Measurements from ENCODE around the gene FABP7.

FABP7 gene

DNA sequence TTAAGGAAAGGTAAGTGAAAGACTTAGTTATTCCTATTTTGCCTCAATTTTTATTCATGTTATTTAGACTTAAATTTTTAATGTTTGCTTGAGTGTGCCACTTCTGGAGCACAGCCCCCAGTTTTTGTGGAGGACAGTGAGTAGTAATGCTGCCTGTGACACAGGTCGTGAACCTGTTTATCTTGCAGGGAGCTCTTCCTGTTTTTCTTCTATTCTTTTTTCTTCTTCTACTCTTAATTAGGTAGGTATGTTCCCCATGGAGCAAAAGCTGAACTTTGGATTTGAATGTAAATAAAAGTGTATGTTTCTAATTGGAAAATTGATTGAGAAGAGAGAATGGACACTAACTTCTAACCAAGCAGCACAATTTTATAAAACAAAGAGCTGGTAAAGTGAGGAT, 21.9 kb downstream of the FABP7 start:
- Histone ChIP-seq H3K18ac (ENCODE audit: low read depth in 1 of 2, low read length in 2 of 2) (no peak overlapping the region), H3K27ac (ENCODE audit: low read length, poor library complexity, severe bottlenecking) (no peak overlapping the region), H2BK120ac (ENCODE audit: low read depth, low read length) (no peak overlapping the region), H2AFZ (ENCODE audit: low read depth, low read length) (no peak overlapping the region), H2BK15ac (ENCODE audit: low read depth, poor library complexity, severe bottlenecking) (no peak overlapping the region), H2BK5ac (ENCODE audit: low read depth, low read length, poor library complexity, severe bottlenecking) (no peak overlapping the region), H3K4me3 (ENCODE audit: insufficient read depth in 1 of 2, low read depth in 1 of 2, low read length in 2 of 2) (no peak overlapping the region), H4K8ac (ENCODE audit: low read length) (no peak overlapping the region), H3K4ac (ENCODE audit: low read depth in 1 of 2, low read length in 2 of 2) (no peak overlapping the region), H3K4me1 (ENCODE audit: control insufficient read depth, insufficient read depth, low read depth, low read length) (peaks cover 8% of the 10 kb centered on the region), H4K91ac (ENCODE audit: low read length) (no peak overlapping the region), H3K9me3 (ENCODE audit: control insufficient read depth, low read length) (no peaks in the 10 kb centered on the region), H3K9ac (ENCODE audit: low read length) (no peak overlapping the region), H3K14ac (ENCODE audit: low read length in 2 of 2) (no peak overlapping the region), H2AK5ac (ENCODE audit: low read length, severe bottlenecking) (no peak overlapping the region), H3K4me2 (ENCODE audit: low read length, poor library complexity, severe bottlenecking) (no peak overlapping the region), H3K36me3 (ENCODE audit: control insufficient read depth in 1 of 2, insufficient read depth in 2 of 2, low read depth in 1 of 2, low read length in 2 of 2) (peaks cover 2 to 3% of the 10 kb centered on the region in 2 experiments), H3K79me1 (replicated peaks; ENCODE audit: low read length, poor library complexity, severe bottlenecking) (peaks cover 1% of the 10 kb centered on the region), H2BK12ac (ENCODE audit: low read length in 2 of 2) (no peak overlapping the region), H3K27me3 (ENCODE audit: control insufficient read depth in 1 of 2, insufficient read depth in 1 of 2, low read length in 2 of 2) (no peaks in the 10 kb centered on the region), H3K23ac (ENCODE audit: low read length in 2 of 2) (no peak overlapping the region)
- DNase-seq = no peak
- no CpG with 5 or more reads among the region's 1 CpG for WGBS

DNA sequence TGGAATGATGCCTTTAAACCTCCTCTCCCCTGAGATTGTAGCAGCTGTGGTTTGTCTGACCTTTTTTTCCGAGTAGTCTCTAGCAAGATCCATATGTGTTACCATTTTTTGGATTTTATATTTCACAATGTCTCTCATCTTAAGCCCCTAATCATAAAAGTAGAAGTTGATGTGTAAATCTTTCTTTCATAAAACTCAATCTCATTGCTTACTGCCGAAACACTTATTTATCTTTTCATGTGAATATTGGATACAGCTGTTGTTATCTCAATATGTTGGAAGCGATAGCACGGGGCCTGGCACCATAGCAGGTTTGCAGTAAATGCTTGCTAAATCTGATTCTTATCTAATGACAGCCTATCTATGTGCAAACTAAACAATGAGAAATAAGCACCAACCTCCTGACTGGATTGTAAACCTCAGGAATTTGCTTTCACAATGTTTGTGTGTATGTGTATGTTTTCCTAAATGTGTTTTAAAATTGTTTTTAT, 23.7 kb downstream of the FABP7 start:
- no peak overlapping the region for H3K9ac ChIP-seq (ENCODE audit: low read length)
- H2BK15ac ChIP-seq (ENCODE audit: low read depth, poor library complexity, severe bottlenecking) = no peak overlapping the region
- H3K4me2 ChIP-seq (ENCODE audit: low read length, poor library complexity, severe bottlenecking) = no peak overlapping the region
- no peaks in the 10 kb centered on the region for H3K9me3 ChIP-seq (ENCODE audit: control insufficient read depth, low read length)
- H3K27ac ChIP-seq (ENCODE audit: low read length, poor library complexity, severe bottlenecking) = no peak overlapping the region
- H4K8ac ChIP-seq (ENCODE audit: low read length) = no peak overlapping the region
- H2BK120ac ChIP-seq (ENCODE audit: low read depth, low read length) = no peak overlapping the region
- H3K18ac ChIP-seq (ENCODE audit: low read depth in 1 of 2, low read length in 2 of 2) = peak overlapping the region in 1 of 2 experiments; percentile 60
- H3K4me1 ChIP-seq (ENCODE audit: control insufficient read depth, insufficient read depth, low read depth, low read length) = peaks cover 8% of the 10 kb centered on the region
- DNase-seq = peak; percentile 64
- H2BK5ac ChIP-seq (ENCODE audit: low read depth, low read length, poor library complexity, severe bottlenecking) = no peak overlapping the region
- H2AFZ ChIP-seq (ENCODE audit: low read depth, low read length) = no peak overlapping the region
- H3K4me3 ChIP-seq (ENCODE audit: insufficient read depth in 1 of 2, low read depth in 1 of 2, low read length in 2 of 2) = no peak overlapping the region
- no peak overlapping the region for H3K14ac ChIP-seq (ENCODE audit: low read length in 2 of 2)
- no peaks in the 10 kb centered on the region for H3K27me3 ChIP-seq (ENCODE audit: control insufficient read depth in 1 of 2, insufficient read depth in 1 of 2, low read length in 2 of 2)
- H2BK12ac ChIP-seq (ENCODE audit: low read length in 2 of 2) = no peak overlapping the region
- peaks cover 2 to 3% of the 10 kb centered on the region in 2 experiments for H3K36me3 ChIP-seq (ENCODE audit: control insufficient read depth in 1 of 2, insufficient read depth in 2 of 2, low read depth in 1 of 2, low read length in 2 of 2)
- WGBS = 25% methylated on average over 2 of the region's 4 CpGs
- no peak overlapping the region for H2AK5ac ChIP-seq (ENCODE audit: low read length, severe bottlenecking)
- H3K4ac ChIP-seq (ENCODE audit: low read depth in 1 of 2, low read length in 2 of 2) = no peak overlapping the region
- no peaks in the 10 kb centered on the region for H3K79me1 ChIP-seq (replicated peaks; ENCODE audit: low read length, poor library complexity, severe bottlenecking)
- H4K91ac ChIP-seq (ENCODE audit: low read length) = no peak overlapping the region
- H3K23ac ChIP-seq (ENCODE audit: low read length in 2 of 2) = no peak overlapping the region

DNA sequence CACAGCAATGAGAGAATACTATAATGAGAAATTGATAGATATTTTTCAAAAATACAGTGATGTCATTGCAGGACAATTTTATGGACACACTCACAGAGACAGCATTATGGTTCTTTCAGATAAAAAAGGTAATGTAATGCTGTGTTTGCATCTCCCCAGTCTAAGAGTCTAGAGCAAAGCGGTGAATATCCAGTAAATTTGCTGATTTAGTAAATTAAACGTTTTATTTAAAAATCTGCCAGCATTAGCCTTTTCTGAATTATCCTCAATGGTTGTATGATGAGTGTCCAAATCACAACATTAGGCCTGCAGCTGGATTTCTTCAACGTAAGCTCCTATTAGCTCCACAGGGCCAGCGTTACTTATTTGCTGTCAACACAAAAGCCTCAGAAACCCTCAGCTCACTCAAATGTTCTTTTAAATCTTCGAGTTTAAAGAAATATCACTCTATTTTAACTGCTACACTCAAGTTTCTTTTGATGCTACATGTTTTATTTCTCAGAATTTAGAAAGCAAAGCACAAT, 25.5 kb downstream of the FABP7 start:
- H2BK5ac ChIP-seq (ENCODE audit: low read depth, low read length, poor library complexity, severe bottlenecking) = no peak overlapping the region
- no peak overlapping the region for H2AFZ ChIP-seq (ENCODE audit: low read depth, low read length)
- no peak overlapping the region for H2BK120ac ChIP-seq (ENCODE audit: low read depth, low read length)
- H3K4me2 ChIP-seq (ENCODE audit: low read length, poor library complexity, severe bottlenecking) = no peak overlapping the region
- no peaks in the 10 kb centered on the region for H3K9me3 ChIP-seq (ENCODE audit: control insufficient read depth, low read length)
- H3K23ac ChIP-seq (ENCODE audit: low read length in 2 of 2) = no peak overlapping the region
- peaks cover 3 to 13% of the 10 kb centered on the region in 2 experiments for H3K36me3 ChIP-seq (ENCODE audit: control insufficient read depth in 1 of 2, insufficient read depth in 2 of 2, low read depth in 1 of 2, low read length in 2 of 2)
- H3K9ac ChIP-seq (ENCODE audit: low read length) = no peak overlapping the region
- no peak overlapping the region for H4K91ac ChIP-seq (ENCODE audit: low read length)
- H3K14ac ChIP-seq (ENCODE audit: low read length in 2 of 2) = no peak overlapping the region
- H3K27me3 ChIP-seq (ENCODE audit: control insufficient read depth in 1 of 2, insufficient read depth in 1 of 2, low read length in 2 of 2) = no peaks in the 10 kb centered on the region
- H4K8ac ChIP-seq (ENCODE audit: low read length) = no peak overlapping the region
- H3K27ac ChIP-seq (ENCODE audit: low read length, poor library complexity, severe bottlenecking) = no peak overlapping the region
- H3K4ac ChIP-seq (ENCODE audit: low read depth in 1 of 2, low read length in 2 of 2) = no peak overlapping the region
- no peak overlapping the region for H3K18ac ChIP-seq (ENCODE audit: low read depth in 1 of 2, low read length in 2 of 2)
- H2BK12ac ChIP-seq (ENCODE audit: low read length in 2 of 2) = no peak overlapping the region
- H3K79me1 ChIP-seq (replicated peaks; ENCODE audit: low read length, poor library complexity, severe bottlenecking) = no peaks in the 10 kb centered on the region
- no peak for DNase-seq
- peaks cover 6% of the 10 kb centered on the region for H3K4me1 ChIP-seq (ENCODE audit: control insufficient read depth, insufficient read depth, low read depth, low read length)
- no peak overlapping the region for H2AK5ac ChIP-seq (ENCODE audit: low read length, severe bottlenecking)
- H3K4me3 ChIP-seq (ENCODE audit: insufficient read depth in 1 of 2, low read depth in 1 of 2, low read length in 2 of 2) = no peak overlapping the region
- H2BK15ac ChIP-seq (ENCODE audit: low read depth, poor library complexity, severe bottlenecking) = no peak overlapping the region
- 89% methylated on average over 4 of the region's 5 CpGs for WGBS

DNA sequence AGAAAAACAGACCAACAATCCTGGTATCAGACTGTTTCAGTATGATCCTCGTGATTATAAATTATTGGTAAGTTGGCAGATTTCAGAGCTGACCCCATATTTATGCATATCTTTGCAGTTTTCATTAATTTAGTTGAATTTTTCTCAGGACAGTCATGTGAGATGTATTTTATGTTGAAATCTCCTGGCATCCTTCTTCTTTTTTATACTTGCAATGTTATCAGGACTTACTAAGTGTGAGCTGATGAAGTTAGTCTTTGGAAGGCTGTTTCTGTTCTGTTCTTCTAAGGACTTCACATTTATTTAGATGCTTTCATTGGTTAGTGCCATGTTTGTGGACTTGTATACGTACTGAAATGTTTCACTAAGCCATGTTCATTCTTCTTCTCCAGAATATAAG, 26.8 kb downstream of the FABP7 start:
- Histone ChIP-seq H3K4ac (ENCODE audit: low read depth in 1 of 2, low read length in 2 of 2) (no peak overlapping the region), H3K9ac (ENCODE audit: low read length) (peak overlapping the region; percentile 38), H4K91ac (ENCODE audit: low read length) (no peak overlapping the region), H3K14ac (ENCODE audit: low read length in 2 of 2) (no peak overlapping the region), H2BK120ac (ENCODE audit: low read depth, low read length) (no peak overlapping the region), H3K9me3 (ENCODE audit: control insufficient read depth, low read length) (no peaks in the 10 kb centered on the region), H3K36me3 (ENCODE audit: control insufficient read depth in 1 of 2, insufficient read depth in 2 of 2, low read depth in 1 of 2, low read length in 2 of 2) (peaks cover 0 to 23% of the 10 kb centered on the region in 2 experiments), H3K18ac (ENCODE audit: low read depth in 1 of 2, low read length in 2 of 2) (no peak overlapping the region), H3K4me3 (ENCODE audit: insufficient read depth in 1 of 2, low read depth in 1 of 2, low read length in 2 of 2) (no peak overlapping the region), H3K79me1 (replicated peaks; ENCODE audit: low read length, poor library complexity, severe bottlenecking) (no peaks in the 10 kb centered on the region), H3K27ac (ENCODE audit: low read length, poor library complexity, severe bottlenecking) (no peak overlapping the region), H2AFZ (ENCODE audit: low read depth, low read length) (no peak overlapping the region), H3K27me3 (ENCODE audit: control insufficient read depth in 1 of 2, insufficient read depth in 1 of 2, low read length in 2 of 2) (no peaks in the 10 kb centered on the region), H2BK12ac (ENCODE audit: low read length in 2 of 2) (no peak overlapping the region), H4K8ac (ENCODE audit: low read length) (no peak overlapping the region), H2BK5ac (ENCODE audit: low read depth, low read length, poor library complexity, severe bottlenecking) (no peak overlapping the region), H2AK5ac (ENCODE audit: low read length, severe bottlenecking) (no peak overlapping the region), H3K4me2 (ENCODE audit: low read length, poor library complexity, severe bottlenecking) (no peak overlapping the region), H2BK15ac (ENCODE audit: low read depth, poor library complexity, severe bottlenecking) (no peak overlapping the region), H3K4me1 (ENCODE audit: control insufficient read depth, insufficient read depth, low read depth, low read length) (peaks cover 1% of the 10 kb centered on the region), H3K23ac (ENCODE audit: low read length in 2 of 2) (no peak overlapping the region)
- no CpG with 5 or more reads among the region's 2 CpGs for WGBS
- no peak for DNase-seq
